KMS-11 (cell line): Measurements from ENCODE around the gene NINJ1.

Source experiments
- H2AFZ ChIP-seq: fragments of 200-600 bp; sonication (generic); 2 replicates; pipeline ENCODE4 v1.6.1; 2016; ENCODE audit warnings: antibody characterized with exemption, mixed run types, low read depth
- H3K27ac ChIP-seq: fragments of 200-600 bp; sonication (generic); 2 replicates; pipeline ENCODE4 v1.6.1; 2016; ENCODE audit warnings: mild to moderate bottlenecking, mixed run types
- H3K27me3 ChIP-seq: fragments of 200-600 bp; sonication (generic); 2 replicates; pipeline ENCODE4 v1.6.1; 2017; ENCODE audit warnings: mild to moderate bottlenecking, low read depth, mixed run types, moderate library complexity; ENCODE audit not compliant: insufficient read depth
- H3K36me3 ChIP-seq: fragments of 200-600 bp; sonication (generic); 2 replicates; pipeline ENCODE4 v1.6.1; 2017; ENCODE audit warnings: mild to moderate bottlenecking, mixed run types; ENCODE audit not compliant: insufficient read depth
- H3K4me1 ChIP-seq: fragments of 200-600 bp; sonication (generic); 2 replicates; pipeline ENCODE4 v1.6.1; 2016; ENCODE audit warnings: mild to moderate bottlenecking, low read depth, mixed run types; ENCODE audit not compliant: poor library complexity, severe bottlenecking
- H3K4me2 ChIP-seq: fragments of 200-600 bp; sonication (generic); 2 replicates; pipeline ENCODE4 v1.7.0; 2016; ENCODE audit warnings: mild to moderate bottlenecking, mixed run types
- H3K4me3 ChIP-seq: fragments of 200-600 bp; sonication (generic); IDR thresholded peaks from 2 replicates; pipeline ENCODE4 v1.6.1; 2017; ENCODE audit warnings: low read depth, low read length, mixed read lengths; ENCODE audit not compliant: insufficient read depth
- H3K79me2 ChIP-seq: fragments of 200-600 bp; sonication (generic); 2 replicates; pipeline ENCODE4 v1.6.1; 2016; ENCODE audit warnings: low read depth, mixed run types; ENCODE audit not compliant: insufficient read depth
- H3K9ac ChIP-seq: fragments of 200-600 bp; sonication (generic); 2 replicates; pipeline ENCODE4 v1.6.1; 2016; ENCODE audit warnings: mild to moderate bottlenecking, mixed run types
- H4K20me1 ChIP-seq: fragments of 200-600 bp; sonication (generic); 2 replicates; pipeline ENCODE4 v1.6.1; 2016; ENCODE audit warnings: mild to moderate bottlenecking, mixed run types; ENCODE audit not compliant: insufficient read depth
- TF ChIP-seq, protein P1 (sequence below): fragments of 200-600 bp; sonication (generic); conservative IDR thresholded peaks from 2 replicates; pipeline ENCODE4 v1.6.1; 2017; ENCODE audit warnings: low read depth, mild to moderate bottlenecking, antibody characterized with exemption, low read length, moderate library complexity, mixed read lengths

NINJ1 gene

DNA sequence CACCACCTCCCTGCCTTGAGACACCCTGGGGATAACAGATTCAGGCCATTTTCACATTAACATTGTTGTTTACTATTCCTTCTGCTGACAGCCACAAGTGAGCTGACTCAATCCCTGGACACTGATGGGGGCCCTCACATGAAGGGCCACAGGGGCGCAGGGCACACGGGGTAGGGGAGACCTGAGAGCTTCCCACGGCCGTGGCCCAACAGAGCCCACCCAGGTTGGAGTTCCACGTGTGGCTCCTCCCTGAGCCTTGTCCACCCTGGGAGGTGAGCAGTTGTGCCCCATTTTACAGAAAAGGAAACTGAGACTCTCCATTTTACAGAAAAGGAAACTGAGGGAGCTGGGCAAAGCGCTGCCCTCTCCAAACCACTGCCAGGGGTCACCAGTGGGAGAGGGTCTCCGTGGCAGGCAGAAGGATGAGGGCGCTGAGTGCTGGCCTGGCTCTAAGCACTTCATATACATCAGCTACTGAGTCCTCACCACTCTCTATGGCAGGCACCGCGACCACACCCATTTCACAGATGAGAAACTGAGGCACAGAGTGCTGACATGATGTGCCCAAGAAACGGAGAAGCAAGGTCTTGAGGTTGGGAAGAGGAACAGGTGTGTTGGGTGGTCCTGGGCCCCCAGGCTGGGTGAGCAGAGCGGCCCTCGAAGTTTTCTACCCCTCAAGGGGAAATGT, 2.3 kb downstream of the NINJ1 start:
- Histone ChIP-seq H3K4me1 (peaks cover 22% of the 10 kb centered on the region), H3K79me2 (peaks cover 13% of the 10 kb centered on the region), H3K36me3 (no peaks in the 10 kb centered on the region), H3K4me2 (no peak overlapping the region; the same call in 1 of the 2 replicates), H4K20me1 (no peaks in the 10 kb centered on the region), H3K27ac (no peak overlapping the region), H3K9ac (no peak overlapping the region), H2AFZ (no peak overlapping the region), H3K27me3 (no peaks in the 10 kb centered on the region), H3K4me3 (no peak overlapping the region)
- TF ChIP-seq, protein P1, sequence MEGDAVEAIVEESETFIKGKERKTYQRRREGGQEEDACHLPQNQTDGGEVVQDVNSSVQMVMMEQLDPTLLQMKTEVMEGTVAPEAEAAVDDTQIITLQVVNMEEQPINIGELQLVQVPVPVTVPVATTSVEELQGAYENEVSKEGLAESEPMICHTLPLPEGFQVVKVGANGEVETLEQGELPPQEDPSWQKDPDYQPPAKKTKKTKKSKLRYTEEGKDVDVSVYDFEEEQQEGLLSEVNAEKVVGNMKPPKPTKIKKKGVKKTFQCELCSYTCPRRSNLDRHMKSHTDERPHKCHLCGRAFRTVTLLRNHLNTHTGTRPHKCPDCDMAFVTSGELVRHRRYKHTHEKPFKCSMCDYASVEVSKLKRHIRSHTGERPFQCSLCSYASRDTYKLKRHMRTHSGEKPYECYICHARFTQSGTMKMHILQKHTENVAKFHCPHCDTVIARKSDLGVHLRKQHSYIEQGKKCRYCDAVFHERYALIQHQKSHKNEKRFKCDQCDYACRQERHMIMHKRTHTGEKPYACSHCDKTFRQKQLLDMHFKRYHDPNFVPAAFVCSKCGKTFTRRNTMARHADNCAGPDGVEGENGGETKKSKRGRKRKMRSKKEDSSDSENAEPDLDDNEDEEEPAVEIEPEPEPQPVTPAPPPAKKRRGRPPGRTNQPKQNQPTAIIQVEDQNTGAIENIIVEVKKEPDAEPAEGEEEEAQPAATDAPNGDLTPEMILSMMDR, result no peak

DNA sequence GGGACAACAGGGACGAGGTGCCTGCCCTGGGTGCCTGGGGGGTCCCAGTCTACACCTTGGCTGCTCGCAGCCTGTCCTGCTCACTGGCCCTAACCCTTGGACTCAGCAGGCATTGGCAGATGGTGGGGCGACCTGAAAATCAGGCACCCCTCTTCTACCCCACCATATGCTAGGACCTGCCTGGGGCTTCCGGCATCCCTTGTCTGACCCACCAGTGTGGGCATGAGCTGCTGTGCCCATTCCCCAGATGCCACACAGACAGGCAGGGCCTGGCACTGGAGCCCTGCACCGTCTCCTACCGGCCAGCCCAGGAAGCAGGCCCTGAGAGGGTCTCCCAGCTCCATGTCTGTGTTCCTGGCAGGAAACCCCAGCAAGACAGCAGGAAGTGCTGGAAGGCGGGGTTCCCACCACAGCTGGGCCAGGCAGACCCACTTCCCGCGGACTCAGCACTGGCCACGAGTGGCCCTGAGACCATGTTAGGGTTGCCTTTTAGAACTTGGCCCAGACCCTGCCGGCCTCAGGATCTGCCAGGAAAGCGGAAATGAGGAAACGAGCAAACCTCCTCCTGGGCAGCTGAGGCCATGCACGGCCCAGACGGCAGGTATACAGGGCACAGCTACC, 3.1 kb downstream of the NINJ1 start:
- H3K27ac ChIP-seq, result no peak overlapping the region
- no peak overlapping the region for H3K4me3 ChIP-seq
- H4K20me1 ChIP-seq, result no peaks in the 10 kb centered on the region
- peaks cover 22% of the 10 kb centered on the region for H3K4me1 ChIP-seq
- H3K4me2 ChIP-seq, result no peak overlapping the region
- no peaks in the 10 kb centered on the region for H3K36me3 ChIP-seq
- H3K27me3 ChIP-seq, result no peaks in the 10 kb centered on the region
- H2AFZ ChIP-seq, result no peak overlapping the region
- TF ChIP-seq, protein P1, result no peak
- H3K79me2 ChIP-seq, result peaks cover 13% of the 10 kb centered on the region
- no peak overlapping the region for H3K9ac ChIP-seq

DNA sequence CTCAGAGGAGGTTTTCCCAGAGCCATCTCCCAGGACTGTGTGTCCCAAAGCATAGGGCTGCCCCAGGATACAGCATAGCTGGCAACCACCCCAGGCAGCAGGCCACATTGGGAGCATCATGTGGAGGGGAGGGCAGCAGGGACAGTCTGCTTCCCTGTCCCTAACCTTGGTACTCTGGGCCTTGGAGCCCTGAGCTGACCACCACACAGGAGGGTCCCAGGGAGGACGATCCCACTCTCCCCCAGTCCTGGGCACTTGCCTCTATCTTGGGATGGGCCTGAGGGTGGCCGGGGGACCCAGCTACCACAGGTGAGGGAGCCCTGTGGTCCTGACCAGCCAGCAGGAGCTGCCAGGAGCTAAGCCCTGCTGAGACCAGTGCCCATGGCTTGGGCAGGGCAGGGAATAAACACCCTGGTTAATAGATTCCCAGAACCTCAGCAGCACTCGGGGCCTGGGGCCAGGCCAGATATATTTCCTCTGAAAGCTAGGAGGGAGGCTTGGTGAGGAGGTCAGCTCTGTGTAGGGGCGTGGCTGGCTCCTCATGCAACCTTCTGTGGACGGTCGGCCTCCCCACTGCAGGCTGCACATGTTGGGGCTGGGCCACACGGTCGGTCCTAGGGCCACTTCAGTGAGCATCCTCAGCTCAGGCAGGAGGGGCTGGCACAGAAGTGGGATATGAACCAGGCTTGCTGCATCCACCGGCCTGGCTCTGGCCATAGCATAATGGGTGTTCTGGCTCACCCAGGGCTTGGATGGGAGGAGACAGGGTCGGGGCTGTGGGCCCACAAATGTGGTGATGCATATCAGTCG, 4.2 kb downstream of the NINJ1 start:
- no peak overlapping the region for H2AFZ ChIP-seq
- H4K20me1 ChIP-seq, result no peaks in the 10 kb centered on the region
- H3K36me3 ChIP-seq, result no peaks in the 10 kb centered on the region
- H3K27me3 ChIP-seq, result no peaks in the 10 kb centered on the region
- H3K9ac ChIP-seq, result no peak overlapping the region
- H3K79me2 ChIP-seq, result peaks cover 13% of the 10 kb centered on the region
- TF ChIP-seq, protein P1, result no peak
- no peak overlapping the region for H3K27ac ChIP-seq
- H3K4me3 ChIP-seq, result no peak overlapping the region
- no peak overlapping the region for H3K4me2 ChIP-seq
- H3K4me1 ChIP-seq, result peaks cover 18% of the 10 kb centered on the region

DNA sequence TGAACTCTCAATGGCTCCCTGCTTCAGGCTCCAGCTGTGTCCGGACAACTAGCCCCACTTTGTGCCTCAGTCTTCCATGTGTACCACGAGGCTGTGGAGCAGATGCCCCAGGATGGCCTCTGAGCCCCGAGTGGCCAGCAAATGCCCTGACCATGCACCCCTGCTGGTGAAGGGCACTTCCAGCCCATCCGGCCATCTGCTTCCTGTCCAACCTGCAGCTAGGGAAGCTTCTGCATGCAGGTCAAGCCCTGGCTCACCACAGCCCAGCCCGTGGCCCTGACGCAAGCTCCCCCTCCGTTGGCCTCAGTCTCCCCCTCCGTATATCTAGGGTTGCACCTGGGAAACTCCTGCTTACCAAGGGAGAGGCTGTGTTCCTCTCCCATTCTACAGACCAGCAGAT, 4.8 kb downstream of the NINJ1 start:
- no peak overlapping the region for H3K27ac ChIP-seq
- no peak overlapping the region for H3K4me3 ChIP-seq
- H3K36me3 ChIP-seq, result no peaks in the 10 kb centered on the region
- H3K79me2 ChIP-seq, result peaks cover 13% of the 10 kb centered on the region
- TF ChIP-seq, protein P1, result no peak
- no peak overlapping the region for H3K4me2 ChIP-seq
- no peaks in the 10 kb centered on the region for H3K27me3 ChIP-seq
- no peaks in the 10 kb centered on the region for H4K20me1 ChIP-seq
- H3K9ac ChIP-seq, result no peak overlapping the region
- H2AFZ ChIP-seq, result no peak overlapping the region
- H3K4me1 ChIP-seq, result peaks cover 14% of the 10 kb centered on the region
